Measurements from ENCODE around the gene SNORC. TPM values are rescaled to one million over a fixed set of nuclear protein-coding genes. Genes with fewer than 3 reads are reported as not detected.

The SNORC gene
- total and polyA plus RNA-seq, 2 of the 4 experiments (the other 2 are of a cell fraction): under 0.01 to 0.67 TPM

DNA sequence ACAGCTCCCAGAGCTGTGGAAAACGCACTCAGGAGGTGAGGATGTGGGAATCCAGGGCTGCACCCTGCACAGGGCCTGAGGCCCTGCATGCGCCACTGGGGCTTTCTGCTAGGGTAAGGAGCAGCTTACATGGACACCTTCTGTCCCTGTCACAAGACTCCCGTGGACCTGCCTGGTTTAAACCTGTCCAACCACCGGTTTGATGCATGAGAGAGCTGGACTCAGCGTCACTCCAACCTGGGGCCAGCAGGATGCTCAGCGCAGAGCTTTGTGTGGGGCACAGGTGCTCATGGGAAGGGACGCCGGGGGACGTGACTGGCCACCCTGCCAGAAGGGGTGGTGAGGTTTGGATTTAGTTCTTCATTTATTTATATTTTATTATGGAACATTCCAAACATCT lies 24.2 kb downstream of the SNORC start:
- Histone ChIP-seq H3K14ac (replicated peaks; ENCODE audit: low read depth, low read length) (no peak overlapping the region), H4K91ac (ENCODE audit: insufficient read depth, low read depth, low read length) (no peak overlapping the region), H2AK9ac (replicated peaks; ENCODE audit: low read depth, low read length, poor library complexity) (no peak overlapping the region), H2BK20ac (ENCODE audit: low read depth, low read length) (no peak overlapping the region), H3K4ac (ENCODE audit: low read depth, low read length) (no peak overlapping the region), H3K36me3 (ENCODE audit: control insufficient read depth, insufficient read depth, low read length) (no peaks in the 10 kb centered on the region), H3K27ac (ENCODE audit: insufficient read depth, low read length) (no peak overlapping the region), H2AFZ (replicated peaks; ENCODE audit: low read length, poor library complexity) (peak overlapping the region; percentile 14), H3K18ac (ENCODE audit: low read depth, low read length) (no peak overlapping the region), H2BK5ac (ENCODE audit: low read depth, low read length, poor library complexity, severe bottlenecking) (no peak overlapping the region), H3K9ac (ENCODE audit: low read depth, low read length) (no peak overlapping the region), H3K9me1 (ENCODE audit: insufficient read depth, low read length) (0 out of 2 replicates have a peak, but pooled peaks cover 5% of the 10 kb centered on the region), H3K4me3 (ENCODE audit: insufficient read depth, low read depth, low read length) (no peak overlapping the region), H4K5ac (ENCODE audit: low read depth, low read length) (no peak overlapping the region), H3K56ac (ENCODE audit: extremely low read depth, insufficient read depth, low read length) (no peak overlapping the region), H2BK15ac (ENCODE audit: low read depth, low read length) (no peak overlapping the region), H3K4me2 (ENCODE audit: low read depth, low read length) (no peak overlapping the region), H3K27me3 (ENCODE audit: control insufficient read depth, insufficient read depth, low read length) (no peaks in the 10 kb centered on the region; the same call in 1 of the 2 replicates), H4K20me1 (ENCODE audit: insufficient read depth, low read length) (no peaks in the 10 kb centered on the region), H2BK120ac (ENCODE audit: low read depth, low read length) (no peak overlapping the region), H3K23ac (ENCODE audit: low read depth, low read length) (no peak overlapping the region), H4K8ac (ENCODE audit: low read depth in 2 of 2, low read length in 2 of 2) (no peak overlapping the region), H3K4me1 (ENCODE audit: control insufficient read depth, insufficient read depth, low read length) (peaks cover 1% of the 10 kb centered on the region; the same call in 1 of the 2 replicates), H3K9me3 (ENCODE audit: control insufficient read depth, insufficient read depth, low read length) (no peaks in the 10 kb centered on the region), H2AK5ac (ENCODE audit: low read depth, low read length) (no peak overlapping the region), H3K79me1 (ENCODE audit: low read depth in 1 of 2, low read length in 2 of 2) (no peaks in the 10 kb centered on the region)
- ChIA-PET POLR2A (ENCODE audit: unreplicated experiment) (no interaction called here), CTCF (no interaction called here)
- BruUV-seq (replicated peaks): no TSS peak
- no peak for TF ChIP-seq RFX5 (IDR thresholded peaks at IDR 0.05; ENCODE audit: low read depth, low read length)
- intact Hi-C loops (cut with micrococcal nuclease) (no loop called here), in situ Hi-C loops (cut with MboI; ENCODE audit: low sequenced_read_pairs) (no loop called here), dilution Hi-C loops (cut with HindIII; ENCODE audit: low sequenced_read_pairs, unreplicated experiment) (no loop called here)
- DNase-seq: no peak
- WGBS, 2 experiments (ENCODE audit: extremely low coverage in 2 of 2, insufficient read length in 1 of 2): 94% methylated on average over 3 of the region's 9 CpGs; no CpG with 5 or more reads in 1 of the 2 experiments
- ATAC-seq (ENCODE audit: low read depth): no peak
